Smooth muscle cell (in vitro differentiated cells): ENCODE measurements around the gene COLEC11. TPM values are rescaled to one million over a fixed set of nuclear protein-coding genes. Genes with fewer than 3 reads are reported as not detected.

Experiments used
- DNase-seq: peaks from one replicate; lab custom pipeline; 2025; ENCODE audit not compliant: unreplicated experiment; lab: John Stamatoyannopoulos, UW
- H2AFZ ChIP-seq: fragments of 200-600 bp; sonication (generic); 2 replicates; pipeline ENCODE4 v1.6.0; 2016; ENCODE audit warnings: antibody characterized with exemption, low read depth, mild to moderate bottlenecking
- H3F3A ChIP-seq: fragments of 200-600 bp; sonication (generic); 2 replicates; pipeline ENCODE4 v1.6.0; 2017; ENCODE audit warnings: antibody characterized with exemption, low read depth
- H3K27ac ChIP-seq: fragments of 200-600 bp; sonication (generic); 2 replicates; pipeline ENCODE4 v1.5.1; 2016; ENCODE audit warnings: low read depth, mild to moderate bottlenecking
- H3K27me3 ChIP-seq: fragments of 200-600 bp; sonication (generic); 2 replicates; pipeline ENCODE4 v1.6.1; 2016; ENCODE audit warnings: low read depth, mild to moderate bottlenecking
- H3K36me3 ChIP-seq: fragments of 200-600 bp; sonication (generic); 2 replicates; pipeline ENCODE4 v1.5.1; 2016; ENCODE audit warnings: low read depth
- H3K4me1 ChIP-seq: fragments of 200-600 bp; sonication (generic); 2 replicates; pipeline ENCODE4 v1.5.1; 2016; ENCODE audit warnings: low read depth
- H3K4me2 ChIP-seq: fragments of 200-600 bp; sonication (generic); 2 replicates; pipeline ENCODE4 v1.6.0; 2016; ENCODE audit warnings: mild to moderate bottlenecking
- H3K4me3 ChIP-seq: fragments of 200-600 bp; sonication (generic); 2 replicates; pipeline ENCODE4 v1.5.1; 2016; ENCODE audit warnings: mild to moderate bottlenecking
- H3K79me2 ChIP-seq: fragments of 200-600 bp; sonication (generic); 2 replicates; pipeline ENCODE4 v1.6.0; 2016; ENCODE audit warnings: low read depth, mild to moderate bottlenecking
- H3K9ac ChIP-seq: fragments of 200-600 bp; sonication (generic); 2 replicates; pipeline ENCODE4 v1.6.0; 2016; ENCODE audit warnings: low read depth
- H3K9me3 ChIP-seq: fragments of 200-600 bp; sonication (generic); replicated peaks from 2 replicates; pipeline ENCODE4 v1.5.1; 2016; ENCODE audit warnings: low read depth
- H4K20me1 ChIP-seq: fragments of 200-600 bp; sonication (generic); 2 replicates; pipeline ENCODE4 v1.6.0; 2016; ENCODE audit warnings: low read depth
- WGBS: methylation state at CpG from one replicate; pipeline ENCODE4 v1.1.7; 2016; ENCODE audit warnings: low lambda C conversion rate; 5-methylcytosine and 5-hydroxymethylcytosine counted together
- polyA plus RNA-seq: library from polyadenylated mRNA; unstranded; fragments of >200 nt; fragmentation: Nextera tagmentation; extraction: Ambion mirVana; gene quantifications from 2 replicates; pipeline ENCODE4 v1.2.1, GENCODE V29; 2016
- total RNA-seq: library from RNA; depleted of rRNA; stranded (reverse); fragments of >200 nt; gene quantifications from 2 replicates; pipeline ENCODE4 v1.2.3, GENCODE V29; 2014
- TF ChIP-seq, protein P1 (sequence below): fragments of 200-600 bp; sonication (generic); IDR thresholded peaks from 2 replicates; pipeline ENCODE4 v1.5.1; 2017; ENCODE audit warnings: borderline replicate concordance, mild to moderate bottlenecking, antibody characterized with exemption; ENCODE audit not compliant: insufficient read depth, poor library complexity, severe bottlenecking

Gene COLEC11
- total and polyA plus RNA-seq, 2 experiments from 2014 or later, result 18.1 to 30.8 TPM

GRCh38 chr2:3596901-3597417, 2.0 kb downstream of the COLEC11 start:
- 77% methylated on average over 16 of the region's 16 CpGs for WGBS
- no peaks in the 10 kb centered on the region for H4K20me1 ChIP-seq
- no peaks in the 10 kb centered on the region for H3K36me3 ChIP-seq
- H3F3A ChIP-seq, result peaks cover 4% of the 10 kb centered on the region
- H3K9me3 ChIP-seq, result no peaks in the 10 kb centered on the region
- no peaks in the 10 kb centered on the region for H3K4me1 ChIP-seq
- no peak overlapping the region for H3K4me3 ChIP-seq
- no peaks in the 10 kb centered on the region for H3K79me2 ChIP-seq
- H3K27ac ChIP-seq, result peak overlapping the region; percentile 42
- DNase-seq, result no peak
- peak overlapping the region; percentile 8 for H3K9ac ChIP-seq
- no peak overlapping the region for H2AFZ ChIP-seq
- TF ChIP-seq, protein P1, sequence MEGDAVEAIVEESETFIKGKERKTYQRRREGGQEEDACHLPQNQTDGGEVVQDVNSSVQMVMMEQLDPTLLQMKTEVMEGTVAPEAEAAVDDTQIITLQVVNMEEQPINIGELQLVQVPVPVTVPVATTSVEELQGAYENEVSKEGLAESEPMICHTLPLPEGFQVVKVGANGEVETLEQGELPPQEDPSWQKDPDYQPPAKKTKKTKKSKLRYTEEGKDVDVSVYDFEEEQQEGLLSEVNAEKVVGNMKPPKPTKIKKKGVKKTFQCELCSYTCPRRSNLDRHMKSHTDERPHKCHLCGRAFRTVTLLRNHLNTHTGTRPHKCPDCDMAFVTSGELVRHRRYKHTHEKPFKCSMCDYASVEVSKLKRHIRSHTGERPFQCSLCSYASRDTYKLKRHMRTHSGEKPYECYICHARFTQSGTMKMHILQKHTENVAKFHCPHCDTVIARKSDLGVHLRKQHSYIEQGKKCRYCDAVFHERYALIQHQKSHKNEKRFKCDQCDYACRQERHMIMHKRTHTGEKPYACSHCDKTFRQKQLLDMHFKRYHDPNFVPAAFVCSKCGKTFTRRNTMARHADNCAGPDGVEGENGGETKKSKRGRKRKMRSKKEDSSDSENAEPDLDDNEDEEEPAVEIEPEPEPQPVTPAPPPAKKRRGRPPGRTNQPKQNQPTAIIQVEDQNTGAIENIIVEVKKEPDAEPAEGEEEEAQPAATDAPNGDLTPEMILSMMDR, result no peak
- H3K27me3 ChIP-seq, result no peaks in the 10 kb centered on the region
- H3K4me2 ChIP-seq, result peak overlapping the region; percentile 51

- H3K27me3 ChIP-seq, result no peaks in the 10 kb centered on the region
- H3K4me2 ChIP-seq, result no peak overlapping the region
- no peaks in the 10 kb centered on the region for H3K9me3 ChIP-seq
- H3F3A ChIP-seq, result peaks cover 4% of the 10 kb centered on the region
- no peak overlapping the region for H3K27ac ChIP-seq
- no peak for DNase-seq
- H3K9ac ChIP-seq, result no peak overlapping the region
- H3K36me3 ChIP-seq, result no peaks in the 10 kb centered on the region
- no peak overlapping the region for H2AFZ ChIP-seq
- H3K4me1 ChIP-seq, result no peaks in the 10 kb centered on the region
- no peaks in the 10 kb centered on the region for H4K20me1 ChIP-seq
- WGBS, result 62% methylated on average over 6 of the region's 6 CpGs
- H3K79me2 ChIP-seq, result no peaks in the 10 kb centered on the region
- TF ChIP-seq, protein P1, result no peak
- H3K4me3 ChIP-seq, result no peak overlapping the region
These were observed 2.7 kb downstream of the COLEC11 start for GRCh38 chr2:3597567-3597966.

DNA sequence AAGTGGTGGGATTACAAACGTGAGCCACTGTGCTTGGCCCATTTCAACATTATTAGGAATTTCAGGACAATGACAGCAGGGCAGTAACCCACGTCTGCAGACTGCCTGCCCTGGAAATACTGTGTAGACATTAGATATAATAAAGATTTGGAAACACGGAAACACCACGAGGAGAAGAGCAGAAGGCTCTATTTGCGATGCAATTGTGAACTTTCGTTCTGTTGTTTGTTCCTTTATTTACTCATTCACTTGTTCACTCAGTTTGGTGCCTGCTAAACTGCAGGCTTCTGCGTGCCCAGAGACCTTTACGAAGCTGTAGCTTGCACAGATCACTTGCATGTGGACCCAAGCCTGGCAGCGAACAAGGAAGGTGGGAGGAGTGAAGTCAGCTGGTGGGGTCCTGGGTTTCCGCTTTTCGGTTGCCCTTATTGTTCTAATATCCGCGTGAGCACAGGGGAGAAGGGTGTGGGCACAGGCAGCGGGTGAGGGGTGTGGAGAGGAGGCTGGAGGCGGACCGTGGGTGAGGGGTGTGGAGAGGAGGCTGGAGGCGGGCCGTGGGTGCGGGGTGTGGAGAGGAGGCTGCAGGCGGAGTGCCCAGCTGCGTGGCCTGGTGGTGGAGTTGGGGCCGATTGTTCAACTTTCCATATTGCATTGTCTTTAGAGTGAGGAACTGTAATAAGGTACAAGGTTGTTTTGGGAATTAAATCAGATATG, 3.4 kb downstream of the COLEC11 start:
- no peaks in the 10 kb centered on the region for H3K79me2 ChIP-seq
- H3K9me3 ChIP-seq, result no peaks in the 10 kb centered on the region
- no peaks in the 10 kb centered on the region for H3K4me1 ChIP-seq
- no peak overlapping the region for H3K9ac ChIP-seq
- H3K27ac ChIP-seq, result no peak overlapping the region
- no peak overlapping the region for H3K4me3 ChIP-seq
- 92% methylated on average over 22 of the region's 22 CpGs for WGBS
- H3K4me2 ChIP-seq, result no peak overlapping the region
- H3F3A ChIP-seq, result peaks cover 4% of the 10 kb centered on the region
- H3K27me3 ChIP-seq, result no peaks in the 10 kb centered on the region
- H3K36me3 ChIP-seq, result no peaks in the 10 kb centered on the region
- H2AFZ ChIP-seq, result no peak overlapping the region
- TF ChIP-seq, protein P1, result no peak
- H4K20me1 ChIP-seq, result no peaks in the 10 kb centered on the region
- DNase-seq, result no peak
